H9 (cell line): Measurements from ENCODE around the gene TCERG1L. TPM values are rescaled to one million over a fixed set of nuclear protein-coding genes. Genes with fewer than 3 reads are reported as not detected.

Source experiments
- DNase-seq: peaks from one replicate; pipeline ENCODE4 v3.0.0-alpha.2; 2017
- H2AFZ ChIP-seq: one replicate; pipeline ENCODE4 v1.6.1; 2013; ENCODE audit warnings: mild to moderate bottlenecking, low read length, control low read depth, moderate library complexity
- H2AK5ac ChIP-seq: 2 replicates; pipeline ENCODE4 v1.6.1; 2013; ENCODE audit warnings: low read length, control low read depth, mixed read lengths; ENCODE audit not compliant: insufficient read length
- H2BK120ac ChIP-seq: one replicate; pipeline ENCODE4 v1.6.1; 2013; ENCODE audit warnings: low read depth, mild to moderate bottlenecking, low read length, control low read depth, inconsistent platforms; ENCODE audit not compliant: poor library complexity, severe bottlenecking
- H2BK12ac ChIP-seq: 2 replicates; pipeline ENCODE4 v1.6.1; 2013; ENCODE audit warnings: low read length, control low read depth, mixed read lengths, low read depth; ENCODE audit not compliant: insufficient read length
- H2BK15ac ChIP-seq: 2 replicates; pipeline ENCODE4 v1.6.1; 2013; ENCODE audit warnings: low read depth, low read length, control low read depth
- H2BK20ac ChIP-seq: one replicate; pipeline ENCODE4 v1.6.1; 2013; ENCODE audit warnings: low read depth, mild to moderate bottlenecking, low read length, control low read depth, inconsistent platforms; ENCODE audit not compliant: poor library complexity, severe bottlenecking
- H2BK5ac ChIP-seq: 2 replicates; pipeline ENCODE4 v1.6.1; 2013; ENCODE audit warnings: low read length, control low read depth, mixed read lengths; ENCODE audit not compliant: insufficient read length
- H3K14ac ChIP-seq: 2 replicates; pipeline ENCODE4 v1.6.1; 2013; ENCODE audit warnings: low read length, control low read depth; ENCODE audit not compliant: insufficient read depth
- H3K18ac ChIP-seq: 2 replicates; pipeline ENCODE4 v1.6.1; 2013; ENCODE audit warnings: low read depth, mild to moderate bottlenecking, mixed read lengths, low read length, control low read depth; ENCODE audit not compliant: insufficient read length
- H3K23ac ChIP-seq: 2 replicates; pipeline ENCODE4 v1.6.1; 2013; ENCODE audit warnings: low read length, control low read depth, mixed read lengths, low read depth; ENCODE audit not compliant: insufficient read length
- H3K23me2 ChIP-seq: 2 replicates; pipeline ENCODE4 v1.6.1; 2013; ENCODE audit warnings: low read depth, mild to moderate bottlenecking, mixed read lengths, low read length, control low read depth; ENCODE audit not compliant: insufficient read length, poor library complexity, severe bottlenecking
- H3K27ac ChIP-seq: 2 replicates; pipeline ENCODE4 v1.5.1; 2013; ENCODE audit warnings: low read length, control low read depth, mixed read lengths, low read depth; ENCODE audit not compliant: insufficient read length
- H3K27me3 ChIP-seq: 2 replicates; pipeline ENCODE4 v1.6.1; 2013; ENCODE audit warnings: low read length, control low read depth, inconsistent platforms; ENCODE audit not compliant: insufficient read depth
- H3K4ac ChIP-seq: 2 replicates; pipeline ENCODE4 v1.6.1; 2013; ENCODE audit warnings: low read depth, mild to moderate bottlenecking, control low read depth, inconsistent platforms, low read length, moderate library complexity
- H3K4me1 ChIP-seq: 2 replicates; pipeline ENCODE4 v1.6.1; 2013; ENCODE audit warnings: low read length, control low read depth, inconsistent platforms; ENCODE audit not compliant: insufficient read depth
- H3K4me2 ChIP-seq: 2 replicates; pipeline ENCODE4 v1.6.1; 2013; ENCODE audit warnings: low read length, control low read depth, mixed read lengths; ENCODE audit not compliant: insufficient read length, insufficient read depth
- H3K56ac ChIP-seq: 2 replicates; pipeline ENCODE4 v1.6.1; 2013; ENCODE audit warnings: low read depth, mild to moderate bottlenecking, mixed read lengths, low read length, control low read depth; ENCODE audit not compliant: insufficient read length
- H3K79me1 ChIP-seq: 2 replicates; pipeline ENCODE4 v1.6.1; 2013; ENCODE audit warnings: low read depth, mild to moderate bottlenecking, moderate library complexity, low read length, control low read depth, inconsistent platforms; ENCODE audit not compliant: insufficient read depth, poor library complexity, severe bottlenecking
- H3K79me2 ChIP-seq: 2 replicates; pipeline ENCODE4 v1.6.1; 2013; ENCODE audit warnings: low read length, control low read depth, inconsistent platforms; ENCODE audit not compliant: insufficient read depth
- H3K9ac ChIP-seq: 2 replicates; pipeline ENCODE4 v1.6.1; 2013; ENCODE audit warnings: low read length, control low read depth, mixed read lengths; ENCODE audit not compliant: insufficient read length; ENCODE audit errors: extremely low read depth
- H3K9me3 ChIP-seq: one replicate; pipeline ENCODE4 v1.6.1; 2013; ENCODE audit warnings: low read depth, low read length, inconsistent platforms; ENCODE audit not compliant: control insufficient read depth
- H3T11ph ChIP-seq: one replicate; pipeline ENCODE4 v1.6.1; 2013; ENCODE audit warnings: mild to moderate bottlenecking, low read length, control low read depth, inconsistent platforms
- H4K20me1 ChIP-seq: one replicate; pipeline ENCODE4 v1.6.1; 2013; ENCODE audit not compliant: control insufficient read depth, insufficient read length, insufficient read depth
- H4K5ac ChIP-seq: 2 replicates; pipeline ENCODE4 v1.6.1; 2013; ENCODE audit warnings: low read depth, mild to moderate bottlenecking, mixed read lengths, low read length, control low read depth; ENCODE audit not compliant: insufficient read length
- H4K8ac ChIP-seq: replicated peaks from 2 replicates; pipeline ENCODE4 v1.6.1; 2013; ENCODE audit warnings: low read length, control low read depth, mixed read lengths, low read depth; ENCODE audit not compliant: insufficient read length
- H4K91ac ChIP-seq: 2 replicates; pipeline ENCODE4 v1.6.1; 2013; ENCODE audit warnings: low read depth, mild to moderate bottlenecking, moderate library complexity, mixed read lengths, low read length, control low read depth; ENCODE audit not compliant: insufficient read length
- H3K27ac Mint-ChIP-seq, 3 experiments: 2 replicates in 2 of 3; 3 replicates in 1 of 3; pipeline ENCODE4 v1.8.0; 2020 to 2021; ENCODE audit warnings: mixed read lengths in 3 of 3, mild to moderate bottlenecking in 1 of 3, moderate library complexity in 1 of 3
- H3K27me3 Mint-ChIP-seq: 2 replicates; pipeline ENCODE4 v1.8.0; 2021; ENCODE audit warnings: low read depth, mild to moderate bottlenecking, moderate library complexity, mixed read lengths
- H3K36me3 Mint-ChIP-seq, 3 experiments: 2 replicates in 2 of 3; 3 replicates in 1 of 3; pipeline ENCODE4 v1.8.0; 2020 to 2021; ENCODE audit warnings: low read depth in 3 of 3, mixed read lengths in 3 of 3; ENCODE audit not compliant: insufficient read depth in 1 of 3
- H3K4me1 Mint-ChIP-seq, 2 experiments: 2 replicates each; pipeline ENCODE4 v1.8.0; 2020; ENCODE audit warnings: mixed read lengths in 2 of 2
- H3K4me3 Mint-ChIP-seq, 2 experiments: 2 replicates in 1 of 2; 3 replicates in 1 of 2; pipeline ENCODE4 v1.8.0; 2020 to 2021; ENCODE audit warnings: mild to moderate bottlenecking in 2 of 2, mixed read lengths in 2 of 2, moderate library complexity in 1 of 2
- H3K9me3 Mint-ChIP-seq, 2 experiments: 2 replicates in 1 of 2; 3 replicates in 1 of 2; pipeline ENCODE4 v1.8.0; 2020; ENCODE audit warnings: mild to moderate bottlenecking in 2 of 2, mixed read lengths in 2 of 2, moderate library complexity in 1 of 2
- WGBS: extraction: QIAGEN DNeasy Blood & Tissue Kit; methylation state at CpG from one replicate; pipeline ENCODE4 v1.1.7; 2013; ENCODE audit warnings: missing lambda C conversion rate, low lambda C conversion rate, mixed read lengths; ENCODE audit not compliant: insufficient read length; ENCODE audit errors: extremely low coverage; 5-methylcytosine and 5-hydroxymethylcytosine counted together
- total RNA-seq: library from RNA; stranded (reverse); gene quantifications from 2 replicates; pipeline ENCODE4 v1.2.1, GENCODE V29; 2021
- TF ChIP-seq, protein P1 (sequence below): fragments of 200-600 bp; sonication (generic); conservative IDR thresholded peaks from 3 replicates; pipeline ENCODE4 v1.8.0; 2021; ENCODE audit warnings: antibody characterized with exemption, mild to moderate bottlenecking

Gene TCERG1L
- total RNA-seq, 1 experiment from 2014 or later = 3.3 TPM

GRCh38 chr10:131187926-131188325 lies 123.6 kb downstream of the TCERG1L start:
- no peak overlapping the region for H3K18ac ChIP-seq
- H2AFZ ChIP-seq = no peak overlapping the region
- H3K4ac ChIP-seq = no peak overlapping the region
- no peaks in the 10 kb centered on the region for H3K27me3 ChIP-seq
- no peak overlapping the region for H2BK20ac ChIP-seq
- H4K5ac ChIP-seq = no peak overlapping the region
- WGBS = no CpG with 5 or more reads among the region's 7 CpGs
- no peak overlapping the region for H3K27ac ChIP-seq
- TF ChIP-seq, protein P1, sequence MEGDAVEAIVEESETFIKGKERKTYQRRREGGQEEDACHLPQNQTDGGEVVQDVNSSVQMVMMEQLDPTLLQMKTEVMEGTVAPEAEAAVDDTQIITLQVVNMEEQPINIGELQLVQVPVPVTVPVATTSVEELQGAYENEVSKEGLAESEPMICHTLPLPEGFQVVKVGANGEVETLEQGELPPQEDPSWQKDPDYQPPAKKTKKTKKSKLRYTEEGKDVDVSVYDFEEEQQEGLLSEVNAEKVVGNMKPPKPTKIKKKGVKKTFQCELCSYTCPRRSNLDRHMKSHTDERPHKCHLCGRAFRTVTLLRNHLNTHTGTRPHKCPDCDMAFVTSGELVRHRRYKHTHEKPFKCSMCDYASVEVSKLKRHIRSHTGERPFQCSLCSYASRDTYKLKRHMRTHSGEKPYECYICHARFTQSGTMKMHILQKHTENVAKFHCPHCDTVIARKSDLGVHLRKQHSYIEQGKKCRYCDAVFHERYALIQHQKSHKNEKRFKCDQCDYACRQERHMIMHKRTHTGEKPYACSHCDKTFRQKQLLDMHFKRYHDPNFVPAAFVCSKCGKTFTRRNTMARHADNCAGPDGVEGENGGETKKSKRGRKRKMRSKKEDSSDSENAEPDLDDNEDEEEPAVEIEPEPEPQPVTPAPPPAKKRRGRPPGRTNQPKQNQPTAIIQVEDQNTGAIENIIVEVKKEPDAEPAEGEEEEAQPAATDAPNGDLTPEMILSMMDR = no peak
- H3K56ac ChIP-seq = no peak overlapping the region
- H4K91ac ChIP-seq = no peak overlapping the region
- H3K27ac Mint-ChIP-seq = no peak overlapping the region
- H3T11ph ChIP-seq = no peak overlapping the region
- H3K79me2 ChIP-seq = no peaks in the 10 kb centered on the region
- no peak overlapping the region for H2BK15ac ChIP-seq
- H2BK12ac ChIP-seq = no peak overlapping the region
- H3K23ac ChIP-seq = no peak overlapping the region
- H3K79me1 ChIP-seq = no peaks in the 10 kb centered on the region
- no peak overlapping the region for H3K4me3 Mint-ChIP-seq
- no peak for DNase-seq
- no peak overlapping the region for H2BK5ac ChIP-seq
- H3K14ac ChIP-seq = no peak overlapping the region
- no peak overlapping the region for H2AK5ac ChIP-seq
- no peaks in the 10 kb centered on the region for H3K9me3 ChIP-seq
- H3K36me3 Mint-ChIP-seq = no peaks in the 10 kb centered on the region
- no peaks in the 10 kb centered on the region for H4K20me1 ChIP-seq
- no peaks in the 10 kb centered on the region for H3K23me2 ChIP-seq
- H2BK120ac ChIP-seq = no peak overlapping the region
- H3K4me1 Mint-ChIP-seq = no peaks in the 10 kb centered on the region
- H3K4me1 ChIP-seq = no peaks in the 10 kb centered on the region
- H4K8ac ChIP-seq = no peak overlapping the region
- no peaks in the 10 kb centered on the region; a peak in 1 of 5 replicates for H3K9me3 Mint-ChIP-seq
- H3K27me3 Mint-ChIP-seq = no peaks in the 10 kb centered on the region
- no peak overlapping the region for H3K4me2 ChIP-seq
- H3K9ac ChIP-seq = no peak overlapping the region
